GM12892 (cell line): Measurements from ENCODE around the gene CMIP.

Source experiments
- POLR2A ChIP-seq: IDR thresholded peaks from 2 replicates; pipeline ENCODE4 v1.6.1; 2011; ENCODE audit warnings: low read depth, low read length, control low read depth
- TAF1 ChIP-seq: IDR thresholded peaks from 2 replicates; pipeline ENCODE4 v1.6.1; 2011; ENCODE audit warnings: low read depth, mild to moderate bottlenecking, control low read depth, low read length, borderline replicate concordance

GRCh38 chr16:81638286-81638945 lies 193.8 kb downstream of the CMIP start:
- TF ChIP-seq TAF1 (no peak), POLR2A (no peak)
